HG02623 (cell line): ENCODE results near the gene TNFAIP2.

Experiments used
- ATAC-seq: cut with Tn5 transposase; IDR thresholded peaks from one replicate; pipeline ENCODE4 v1.9.1; 2021; ENCODE audit warnings: moderate library complexity; ENCODE audit not compliant: unreplicated experiment

Gene TNFAIP2

DNA sequence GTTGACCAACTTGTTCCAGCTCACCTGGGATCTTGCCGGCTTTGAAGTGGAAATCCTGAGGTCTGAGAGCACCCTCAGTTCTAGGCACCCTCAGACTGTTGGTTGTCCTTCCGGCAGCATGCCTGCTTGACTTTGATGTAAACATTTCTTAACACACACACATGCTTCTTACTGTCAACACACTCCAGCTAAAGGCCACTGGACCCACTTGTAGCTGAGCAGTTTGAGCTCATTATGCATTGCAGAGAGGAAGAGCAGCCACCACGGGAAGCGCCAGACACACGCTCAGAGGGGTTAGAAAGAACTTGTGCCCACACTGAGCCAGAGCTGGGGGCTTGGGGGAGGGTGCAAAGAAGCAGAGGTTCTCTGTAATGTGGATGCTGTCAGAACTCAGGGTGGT is 55.8 kb downstream of the TNFAIP2 start:
- ATAC-seq = no peak

DNA sequence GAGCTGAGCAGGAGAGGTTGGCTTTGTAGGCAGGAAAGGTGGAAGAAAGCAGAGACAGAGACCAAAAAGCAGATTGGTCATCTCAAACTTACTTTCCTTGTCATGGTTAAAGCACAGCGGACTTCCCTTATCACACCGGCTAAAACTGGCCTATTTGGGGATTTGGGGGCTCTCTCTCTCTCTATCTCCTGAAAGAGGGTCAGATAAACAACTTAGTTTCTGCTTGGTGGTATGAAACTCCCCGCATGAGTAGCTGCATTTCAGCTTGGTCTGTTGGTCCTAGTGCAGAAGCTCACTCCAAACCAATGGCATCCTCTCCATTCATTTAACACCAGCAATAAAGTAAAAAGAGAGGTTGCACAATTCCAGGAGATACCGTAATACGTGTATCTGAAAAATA is 57.1 kb downstream of the TNFAIP2 start:
- no peak for ATAC-seq

DNA sequence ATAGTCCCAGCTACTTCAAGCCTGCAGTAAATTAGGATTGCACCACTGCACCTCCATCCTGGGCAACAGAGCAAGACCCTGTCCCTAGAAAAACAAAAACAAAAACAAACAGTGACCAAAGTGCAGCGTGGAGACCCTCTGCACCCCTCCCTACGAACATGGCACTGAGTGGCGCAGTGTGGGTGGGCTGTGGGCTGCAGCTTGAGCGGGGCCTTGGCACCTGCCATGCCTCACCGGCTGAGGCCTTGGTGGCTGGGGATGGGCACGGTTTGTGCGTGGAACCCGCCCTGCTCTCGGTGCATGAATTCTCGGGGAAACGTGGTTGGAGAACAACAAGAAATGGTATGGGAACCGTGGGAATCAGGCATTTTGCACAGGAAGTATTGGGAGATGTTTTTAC is 60.8 kb downstream of the TNFAIP2 start:
- ATAC-seq = no peak

DNA sequence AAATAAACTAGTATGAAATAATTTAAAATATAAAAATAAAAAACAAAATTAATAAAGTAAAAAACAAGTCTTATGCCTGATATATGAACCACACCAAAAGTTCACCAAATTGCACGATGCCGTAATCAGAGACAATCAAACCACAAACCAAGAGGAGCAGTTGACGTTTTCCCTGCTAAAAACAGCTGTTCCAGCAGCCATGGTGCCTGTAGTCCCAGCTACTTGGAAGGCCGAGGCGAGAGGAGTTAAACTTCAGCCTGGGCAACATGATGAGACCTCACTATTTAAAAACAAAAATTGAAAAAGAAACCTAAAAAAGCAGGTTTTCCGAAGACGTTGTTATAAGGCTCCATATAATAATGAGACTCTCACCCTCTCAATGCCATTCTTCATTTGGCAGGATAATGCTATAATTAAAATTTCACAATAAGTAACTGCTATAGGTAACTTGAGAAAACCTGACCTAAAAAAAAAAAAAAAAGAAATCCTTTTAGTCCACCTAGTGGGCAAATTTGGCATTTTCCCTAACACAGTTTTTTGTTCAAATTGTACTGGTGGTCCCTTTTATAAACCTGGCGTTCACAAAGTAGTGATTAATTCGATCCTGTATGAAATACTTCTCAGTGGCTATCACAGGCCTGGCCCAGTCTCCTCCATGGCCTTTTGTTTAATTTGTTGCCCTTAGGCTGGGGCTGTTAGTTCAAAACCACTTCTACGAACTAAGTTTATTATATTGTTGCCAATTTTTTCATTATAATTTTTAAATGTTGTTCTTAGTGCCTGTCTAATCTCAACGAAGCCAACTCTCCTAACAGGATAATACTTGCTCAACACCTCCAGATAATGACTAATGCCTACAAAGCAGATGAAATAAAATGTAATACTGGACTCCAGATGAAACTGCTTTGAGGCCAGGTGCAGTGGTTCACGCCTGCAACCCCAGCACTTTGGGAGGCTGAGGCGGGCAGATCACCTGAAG is 62.1 kb downstream of the TNFAIP2 start:
- ATAC-seq = no peak

DNA sequence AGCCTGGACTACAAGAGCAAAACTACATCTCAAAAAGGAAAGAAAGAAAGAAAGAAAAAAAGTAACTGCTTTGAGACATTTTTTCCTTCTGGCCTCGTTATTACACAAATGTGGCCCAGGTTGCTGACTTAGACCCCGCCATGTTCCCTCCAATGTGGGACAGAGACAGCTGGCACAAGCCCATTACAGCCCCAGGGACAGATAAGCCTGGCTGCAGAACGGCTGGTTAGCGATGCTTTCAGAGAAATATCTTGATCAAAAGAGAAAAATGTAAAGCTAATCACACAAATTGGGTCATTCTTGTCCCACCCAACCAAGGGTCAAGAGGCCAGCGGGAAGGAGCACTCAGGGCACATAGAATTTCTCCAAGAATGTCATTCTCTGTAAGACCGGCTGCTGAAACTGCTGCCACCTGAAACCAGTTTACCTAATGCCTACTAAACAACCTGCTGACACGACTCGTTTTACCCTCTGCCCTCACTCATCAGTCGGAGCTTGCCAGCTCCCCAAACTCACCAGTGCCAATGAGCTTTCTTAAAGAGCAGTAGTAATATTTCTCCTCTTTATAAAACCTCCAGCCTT is 63.1 kb downstream of the TNFAIP2 start:
- ATAC-seq = no peak
